NAMALWA (cell line): ENCODE measurements around the gene SLC7A9.
"Not testable (repeated sequence)": the region's sequence is repeated elsewhere in the genome, so short reads cannot be mapped to it uniquely, and the experiment has no call there.

Experiments
- DNase-seq: peaks from one replicate; pipeline ENCODE4 v3.0.0-alpha.2; 2015; ENCODE audit warnings: low spot score

The SLC7A9 gene

GRCh38 chr19:32789429-32789828, 80.1 kb downstream of the SLC7A9 start:
- DNase-seq: no peak

- DNase-seq: not testable (repeated sequence)
Observed at GRCh38 chr19:32787895-32788294, 81.7 kb downstream of the SLC7A9 start.

- DNase-seq: not testable (repeated sequence)
Observed at GRCh38 chr19:32787161-32787813, 82.3 kb downstream of the SLC7A9 start.

GRCh38 chr19:32782089-32782488, 87.5 kb downstream of the SLC7A9 start:
- not testable (repeated sequence) for DNase-seq

- DNase-seq: no peak
Observed at GRCh38 chr19:32781280-32781679, 88.3 kb downstream of the SLC7A9 start.
